Endothelial cell (in vitro differentiated cells): ENCODE data around the gene TMEM234. TPM values are rescaled to one million over a fixed set of nuclear protein-coding genes. Genes with fewer than 3 reads are reported as not detected.

Experiments used
- DNase-seq: peaks from one replicate; pipeline ENCODE4 v3.0.0; 2021; ENCODE audit warnings: low spot score
- H3K27ac Mint-ChIP-seq: one replicate; pipeline ENCODE4 v1.8.0; 2021; ENCODE audit warnings: mixed read lengths, inconsistent platforms; ENCODE audit not compliant: unreplicated experiment
- H3K27me3 Mint-ChIP-seq: one replicate; pipeline ENCODE4 v1.8.0; 2021; ENCODE audit warnings: mild to moderate bottlenecking, moderate library complexity, mixed read lengths, inconsistent platforms; ENCODE audit not compliant: unreplicated experiment
- H3K36me3 Mint-ChIP-seq: one replicate; pipeline ENCODE4 v1.8.0; 2021; ENCODE audit warnings: mild to moderate bottlenecking, low read depth, mixed read lengths, inconsistent platforms; ENCODE audit not compliant: unreplicated experiment
- H3K4me1 Mint-ChIP-seq: one replicate; pipeline ENCODE4 v1.8.0; 2021; ENCODE audit warnings: mild to moderate bottlenecking, mixed read lengths, inconsistent platforms; ENCODE audit not compliant: unreplicated experiment
- H3K4me3 Mint-ChIP-seq: one replicate; pipeline ENCODE4 v1.8.0; 2021; ENCODE audit warnings: mild to moderate bottlenecking, mixed read lengths, inconsistent platforms; ENCODE audit not compliant: unreplicated experiment
- H3K9me3 Mint-ChIP-seq: one replicate; pipeline ENCODE4 v1.8.0; 2021; ENCODE audit warnings: mixed read lengths, inconsistent platforms; ENCODE audit not compliant: unreplicated experiment
- long read RNA-seq: library from polyadenylated mRNA; unstranded; transcript quantifications from one replicate; pipeline ENCODE4 v2.0.0, GENCODE V29; 2020; ENCODE audit not compliant: unreplicated experiment
- total RNA-seq: library from RNA; stranded (reverse); fragmentation: NEBNext Ultra II Directional; extraction: Animal tissue kit (Norgen Biotek cat#: 25700); gene quantifications from one replicate; pipeline ENCODE4 v1.2.1, GENCODE V29; 2021; ENCODE audit not compliant: unreplicated experiment
- TF ChIP-seq, protein P1 (sequence below): fragments of 200-600 bp; sonication (generic); IDR thresholded peaks from one replicate; pipeline ENCODE4 v1.5.0; 2021; ENCODE audit warnings: antibody characterized with exemption; ENCODE audit not compliant: unreplicated experiment

Gene TMEM234
- 23.2 TPM for total RNA-seq
- long read RNA-seq, transcript TMEM234-201 (5 exons, 1,082 nt) = major isoform, 5 of 8 reads
- long read RNA-seq, partial matches to known transcripts = 1 of 8 reads
- long read RNA-seq, other reads (novel, unspliced or antisense) = 1 of 8 reads

- Mint-ChIP-seq H3K27ac (peak within 1 kb of the TSS; percentile 99), H3K4me3 (peak within 1 kb of the TSS; percentile 97), H3K36me3 (peaks cover 8% of the 10 kb centered on the region), H3K4me1 (peaks cover 16% of the 10 kb centered on the region), H3K27me3 (peaks cover 4% of the 10 kb centered on the region), H3K9me3 (no peaks in the 10 kb centered on the region)
- TF ChIP-seq, protein P1, sequence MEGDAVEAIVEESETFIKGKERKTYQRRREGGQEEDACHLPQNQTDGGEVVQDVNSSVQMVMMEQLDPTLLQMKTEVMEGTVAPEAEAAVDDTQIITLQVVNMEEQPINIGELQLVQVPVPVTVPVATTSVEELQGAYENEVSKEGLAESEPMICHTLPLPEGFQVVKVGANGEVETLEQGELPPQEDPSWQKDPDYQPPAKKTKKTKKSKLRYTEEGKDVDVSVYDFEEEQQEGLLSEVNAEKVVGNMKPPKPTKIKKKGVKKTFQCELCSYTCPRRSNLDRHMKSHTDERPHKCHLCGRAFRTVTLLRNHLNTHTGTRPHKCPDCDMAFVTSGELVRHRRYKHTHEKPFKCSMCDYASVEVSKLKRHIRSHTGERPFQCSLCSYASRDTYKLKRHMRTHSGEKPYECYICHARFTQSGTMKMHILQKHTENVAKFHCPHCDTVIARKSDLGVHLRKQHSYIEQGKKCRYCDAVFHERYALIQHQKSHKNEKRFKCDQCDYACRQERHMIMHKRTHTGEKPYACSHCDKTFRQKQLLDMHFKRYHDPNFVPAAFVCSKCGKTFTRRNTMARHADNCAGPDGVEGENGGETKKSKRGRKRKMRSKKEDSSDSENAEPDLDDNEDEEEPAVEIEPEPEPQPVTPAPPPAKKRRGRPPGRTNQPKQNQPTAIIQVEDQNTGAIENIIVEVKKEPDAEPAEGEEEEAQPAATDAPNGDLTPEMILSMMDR = no peak
- DNase-seq = peak; percentile 90
These were observed at the start of gene TMEM234, which contains the start of gene EIF3I for GRCh38 chr1:32221980-32222755. Gene TMEM234, minus strand, starts transcription at chr1:32222353. Its CDS starts 31 bp downstream, at chr1:32222322. Gene EIF3I, plus strand, starts transcription at chr1:32222407. Its CDS starts 35 bp downstream, at chr1:32222442.

- no peaks in the 10 kb centered on the region for H3K9me3 Mint-ChIP-seq
- TF ChIP-seq, protein P1 = no peak
- no peak overlapping the region for H3K4me3 Mint-ChIP-seq
- no peak overlapping the region for H3K27ac Mint-ChIP-seq
- H3K27me3 Mint-ChIP-seq = peaks cover 5% of the 10 kb centered on the region
- no peaks in the 10 kb centered on the region for H3K36me3 Mint-ChIP-seq
- peaks cover 11% of the 10 kb centered on the region for H3K4me1 Mint-ChIP-seq
- DNase-seq = no peak
These were observed 47.6 kb upstream of the TMEM234 start for GRCh38 chr1:32269744-32270143.

DNA sequence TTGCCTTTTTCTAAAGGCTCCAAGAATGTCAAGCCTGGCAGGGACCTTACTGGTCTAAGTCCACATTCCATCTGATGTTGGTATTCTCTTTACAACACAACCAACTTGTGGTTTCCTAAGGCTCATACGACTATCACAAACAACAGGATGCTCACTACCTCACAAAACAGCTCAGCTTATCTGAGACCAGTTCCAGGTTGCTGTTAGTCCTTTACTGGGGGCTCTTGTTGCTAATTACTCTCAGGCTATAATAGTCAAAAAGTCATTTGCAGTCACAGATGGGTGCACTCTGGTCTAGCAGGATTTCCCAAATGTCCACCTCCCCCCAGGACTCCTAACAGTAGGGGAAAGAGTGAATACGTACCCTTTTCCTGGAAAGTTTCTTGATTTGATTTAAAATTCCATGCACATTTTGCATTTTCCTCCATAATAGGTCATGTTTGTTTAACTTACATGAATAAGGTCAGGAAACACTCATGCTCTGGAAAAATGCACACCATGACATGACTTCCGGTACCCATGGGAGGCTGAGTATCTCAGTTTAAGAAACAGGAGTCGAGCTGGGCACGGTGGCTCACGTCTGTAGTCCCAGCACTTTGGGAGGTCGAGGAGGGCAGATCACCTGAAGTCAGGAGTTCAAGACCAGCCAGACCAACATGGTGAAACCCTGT is 44.9 kb upstream of the TMEM234 start:
- Mint-ChIP-seq H3K4me1 (peaks cover 14% of the 10 kb centered on the region), H3K27me3 (peaks cover 6% of the 10 kb centered on the region), H3K27ac (no peak overlapping the region), H3K36me3 (no peaks in the 10 kb centered on the region), H3K9me3 (no peaks in the 10 kb centered on the region), H3K4me3 (no peak overlapping the region)
- TF ChIP-seq, protein P1 = no peak
- no peak for DNase-seq

DNA sequence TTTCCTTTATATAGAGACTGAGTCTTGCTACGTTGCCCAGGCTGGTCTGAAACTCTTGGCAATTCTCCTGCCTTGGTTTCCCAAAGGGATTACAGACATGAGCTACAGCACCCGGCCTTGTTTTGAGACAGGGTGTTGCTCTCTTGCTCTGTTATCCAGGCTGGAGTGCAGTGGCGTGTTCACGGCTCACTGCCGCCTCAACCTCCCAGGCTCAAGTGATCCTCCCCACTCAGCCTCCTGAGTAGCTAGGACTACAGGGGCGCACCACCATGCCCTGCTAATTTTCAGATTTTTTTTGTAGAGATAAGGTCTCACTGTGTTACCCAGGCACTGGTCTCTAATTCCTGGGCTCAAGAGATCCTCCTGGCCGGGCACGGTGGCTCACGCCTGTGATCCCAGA is 43.7 kb upstream of the TMEM234 start:
- Mint-ChIP-seq H3K9me3 (no peaks in the 10 kb centered on the region), H3K4me1 (peaks cover 14% of the 10 kb centered on the region), H3K4me3 (no peak overlapping the region), H3K27ac (peak overlapping the region; percentile 37), H3K36me3 (no peaks in the 10 kb centered on the region), H3K27me3 (peaks cover 2% of the 10 kb centered on the region)
- no peak for DNase-seq
- TF ChIP-seq, protein P1 = no peak
